ENCODE measurements around the gene KIF16B. TPM values are rescaled to one million over a fixed set of nuclear protein-coding genes. Genes with fewer than 3 reads are reported as not detected.

The KIF16B gene
- total and polyA plus RNA-seq, 9 of the 15 experiments (the other 6 are each of a cell fraction or from before 2014, with no cell fraction given) = 1.00 to 10.6 (median 8.5) TPM

DNA sequence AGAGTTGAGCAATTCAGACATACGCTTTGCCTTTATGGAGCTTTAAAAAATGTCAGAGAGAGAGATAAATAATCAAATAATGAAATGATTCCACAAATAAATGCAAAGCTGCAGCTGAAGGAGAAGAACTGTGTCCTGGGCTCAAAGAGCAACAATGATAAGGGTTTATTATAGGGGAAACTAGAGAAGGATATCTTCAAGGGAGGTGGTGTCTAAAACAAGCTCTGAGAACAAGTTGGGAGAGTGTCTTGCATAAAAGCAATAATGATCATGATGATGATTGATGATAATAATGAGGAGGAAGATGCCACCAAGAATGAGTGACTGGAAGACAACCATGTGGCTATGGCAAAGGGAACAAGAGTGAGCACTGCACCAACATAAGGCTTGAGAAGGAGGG lies 164.3 kb downstream of the KIF16B start (continued):
- TF ChIP-seq PTTG1 (tag; IDR thresholded peaks at IDR 0.05; ENCODE audit: low read depth) (no peak), YBX1 (IDR thresholded peaks at IDR 0.05) (no peak), PATZ1 (CRISPR knock-in tag; IDR thresholded peaks at IDR 0.05; ENCODE audit: borderline replicate concordance) (no peak), NUFIP1 (IDR thresholded peaks at IDR 0.05; ENCODE audit: partially characterized antibody) (no peak)
- TF ChIP-seq, protein P1, sequence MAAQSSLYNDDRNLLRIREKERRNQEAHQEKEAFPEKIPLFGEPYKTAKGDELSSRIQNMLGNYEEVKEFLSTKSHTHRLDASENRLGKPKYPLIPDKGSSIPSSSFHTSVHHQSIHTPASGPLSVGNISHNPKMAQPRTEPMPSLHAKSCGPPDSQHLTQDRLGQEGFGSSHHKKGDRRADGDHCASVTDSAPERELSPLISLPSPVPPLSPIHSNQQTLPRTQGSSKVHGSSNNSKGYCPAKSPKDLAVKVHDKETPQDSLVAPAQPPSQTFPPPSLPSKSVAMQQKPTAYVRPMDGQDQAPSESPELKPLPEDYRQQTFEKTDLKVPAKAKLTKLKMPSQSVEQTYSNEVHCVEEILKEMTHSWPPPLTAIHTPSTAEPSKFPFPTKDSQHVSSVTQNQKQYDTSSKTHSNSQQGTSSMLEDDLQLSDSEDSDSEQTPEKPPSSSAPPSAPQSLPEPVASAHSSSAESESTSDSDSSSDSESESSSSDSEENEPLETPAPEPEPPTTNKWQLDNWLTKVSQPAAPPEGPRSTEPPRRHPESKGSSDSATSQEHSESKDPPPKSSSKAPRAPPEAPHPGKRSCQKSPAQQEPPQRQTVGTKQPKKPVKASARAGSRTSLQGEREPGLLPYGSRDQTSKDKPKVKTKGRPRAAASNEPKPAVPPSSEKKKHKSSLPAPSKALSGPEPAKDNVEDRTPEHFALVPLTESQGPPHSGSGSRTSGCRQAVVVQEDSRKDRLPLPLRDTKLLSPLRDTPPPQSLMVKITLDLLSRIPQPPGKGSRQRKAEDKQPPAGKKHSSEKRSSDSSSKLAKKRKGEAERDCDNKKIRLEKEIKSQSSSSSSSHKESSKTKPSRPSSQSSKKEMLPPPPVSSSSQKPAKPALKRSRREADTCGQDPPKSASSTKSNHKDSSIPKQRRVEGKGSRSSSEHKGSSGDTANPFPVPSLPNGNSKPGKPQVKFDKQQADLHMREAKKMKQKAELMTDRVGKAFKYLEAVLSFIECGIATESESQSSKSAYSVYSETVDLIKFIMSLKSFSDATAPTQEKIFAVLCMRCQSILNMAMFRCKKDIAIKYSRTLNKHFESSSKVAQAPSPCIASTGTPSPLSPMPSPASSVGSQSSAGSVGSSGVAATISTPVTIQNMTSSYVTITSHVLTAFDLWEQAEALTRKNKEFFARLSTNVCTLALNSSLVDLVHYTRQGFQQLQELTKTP (IDR thresholded peaks at IDR 0.05; ENCODE audit: low read depth in 1 of 2, partially characterized antibody in 2 of 2) = no peak
